GM11168 (cell line): ENCODE results near the gene ZNF225.
"Not testable (repeated sequence)": the region's sequence is repeated elsewhere in the genome, so short reads cannot be mapped to it uniquely, and the experiment has no call there.

Experiments
- in situ Hi-C: fragments of 300-500 bp; cut with MboI; formaldehyde crosslinking; loops from one replicate; pipeline ENCODE4 v1.12.0; 2022; ENCODE audit warnings: low sequenced_read_pairs; ENCODE audit not compliant: unreplicated experiment

ZNF225 gene

GRCh38 chr19:44151491-44151890 is 38.3 kb downstream of the ZNF225 start:
- in situ Hi-C loops = no loop called here

- in situ Hi-C loops = no loop called here
Measured at GRCh38 chr19:44156475-44156874, 43.3 kb downstream of the ZNF225 start.

GRCh38 chr19:44163789-44164188 is 50.6 kb downstream of the ZNF225 start:
- in situ Hi-C loops = no loop called here

- in situ Hi-C loops = no loop called here
Measured at GRCh38 chr19:44164327-44164672, 51.1 kb downstream of the ZNF225 start.

GRCh38 chr19:44164673-44165512 is 51.7 kb downstream of the ZNF225 start, which contains the start of gene ZNF226:
Gene ZNF226, plus strand, starts transcription at chr19:44165100. Its CDS starts 4,981 bp downstream, at chr19:44170081.
- in situ Hi-C loops = no loop called here

GRCh38 chr19:44170660-44171059 is 57.5 kb downstream of the ZNF225 start:
- in situ Hi-C loops = not testable (repeated sequence)

- in situ Hi-C loops = no loop called here
Measured at GRCh38 chr19:44176590-44176989, 63.4 kb downstream of the ZNF225 start.

GRCh38 chr19:44180968-44181367 is 67.8 kb downstream of the ZNF225 start:
- in situ Hi-C loops = no loop called here

- in situ Hi-C loops = no loop called here
Measured at GRCh38 chr19:44182145-44182544, 68.9 kb downstream of the ZNF225 start.
